Colon (tissue), 2 donors: ENCODE measurements around the gene TNFAIP8L1.

Experiments used
- FAIRE-seq: peaks from 2 replicates; lab custom pipeline; 2012; peaks lifted over from hg19 to GRCh38; lab: Jason Lieb, UNC
- donor health status: control.
- donor health status: control.

Gene TNFAIP8L1

GRCh38 chr19:4704317-4704673 is 65.0 kb downstream of the TNFAIP8L1 start:
- FAIRE-seq = no peak
